H4 (cell line): ENCODE data around the gene MAGT1. TPM values are rescaled to one million over a fixed set of nuclear protein-coding genes. Genes with fewer than 3 reads are reported as not detected.
"Not testable (repeated sequence)": the region's sequence is repeated elsewhere in the genome, so short reads cannot be mapped to it uniquely, and the experiment has no call there.

ENCODE experiments used
- DNase-seq: peaks from one replicate; pipeline ENCODE4 v3.0.0-alpha.2; 2015; ENCODE audit warnings: low spot score
- total RNA-seq: library from RNA; depleted of rRNA; stranded (reverse); fragments of >200 nt; shearing (Covaris generic); gene quantifications from 2 replicates; pipeline ENCODE4 v1.2.3, GENCODE V29; 2014; rRNA removed

MAGT1 gene
- total RNA-seq, result 88.2 and 117 TPM in 2 replicates

- DNase-seq, result peak; percentile 97
Observed at GRCh38 chrX:77894921-77895886, at the start of gene MAGT1. Gene MAGT1 (minus strand): TSS chrX:77895435. CDS start chrX:77895410, 25 bp downstream.

- not testable (repeated sequence) for DNase-seq
Observed at GRCh38 chrX:77945031-77945430, 49.8 kb upstream of the MAGT1 start.

- DNase-seq, result no peak
Observed at GRCh38 chrX:77938083-77938680, 42.9 kb upstream of the MAGT1 start.

- DNase-seq, result peak; percentile 54
Observed at GRCh38 chrX:77937291-77937690, 42.1 kb upstream of the MAGT1 start.

- DNase-seq, result no peak
Observed at GRCh38 chrX:77936299-77936698, 41.1 kb upstream of the MAGT1 start.

GRCh38 chrX:77935886-77936285, 40.7 kb upstream of the MAGT1 start:
- DNase-seq, result no peak

- no peak for DNase-seq
Observed at GRCh38 chrX:77930581-77930980, 35.3 kb upstream of the MAGT1 start.

GRCh38 chrX:77925764-77926163, 30.5 kb upstream of the MAGT1 start:
- no peak for DNase-seq

- no peak for DNase-seq
Observed at GRCh38 chrX:77924320-77924859, 29.2 kb upstream of the MAGT1 start.

GRCh38 chrX:77922787-77923186, 27.6 kb upstream of the MAGT1 start:
- no peak for DNase-seq

GRCh38 chrX:77919370-77919769, 24.1 kb upstream of the MAGT1 start:
- not testable (repeated sequence) for DNase-seq

- DNase-seq, result peak; percentile 15
Observed at GRCh38 chrX:77918568-77918967, 23.3 kb upstream of the MAGT1 start.

GRCh38 chrX:77917294-77917933, 22.2 kb upstream of the MAGT1 start:
- no peak for DNase-seq

GRCh38 chrX:77910108-77910840, 15.0 kb upstream of the MAGT1 start, which contains the start of gene ATP7A:
Gene ATP7A (plus strand): TSS chrX:77910693. CDS start chrX:77971642, 60,949 bp downstream.
- DNase-seq, result peak; percentile 93

- no peak for DNase-seq
Observed at GRCh38 chrX:77901506-77901905, 6.3 kb upstream of the MAGT1 start.

GRCh38 chrX:77900688-77901087, 5.5 kb upstream of the MAGT1 start:
- no peak for DNase-seq

GRCh38 chrX:77899081-77899828, 4.0 kb upstream of the MAGT1 start, which contains the start of gene COX7B:
Gene COX7B (plus strand): TSS chrX:77899468. CDS start chrX:77899554, 86 bp downstream.
- DNase-seq, result peak; percentile 94

- no peak for DNase-seq
Observed at GRCh38 chrX:77893713-77894112, 1.5 kb downstream of the MAGT1 start.

- DNase-seq, result no peak
Observed at GRCh38 chrX:77892887-77893286, 2.3 kb downstream of the MAGT1 start.

- not testable (repeated sequence) for DNase-seq
Observed at GRCh38 chrX:77881418-77881817, 13.8 kb downstream of the MAGT1 start.
